ENCODE data around the gene CEP78.
"Not testable (repeated sequence)": the region's sequence is repeated elsewhere in the genome, so short reads cannot be mapped to it uniquely, and the experiment has no call there.

Gene CEP78

GRCh38 chr9:78238046-78239038, 2.5 kb downstream of the CEP78 start:
- no peak for DNase-seq

GRCh38 chr9:78239506-78239905, 3.6 kb downstream of the CEP78 start:
- no peak for DNase-seq

GRCh38 chr9:78242041-78242440, 6.2 kb downstream of the CEP78 start:
- DNase-seq: no peak

- no peak for DNase-seq
Observed at GRCh38 chr9:78243130-78243529, 7.3 kb downstream of the CEP78 start.

- no peak for DNase-seq
Observed at GRCh38 chr9:78245401-78245800, 9.5 kb downstream of the CEP78 start.

GRCh38 chr9:78248635-78249034, 12.8 kb downstream of the CEP78 start:
- DNase-seq: no peak

- DNase-seq: no peak
Observed at GRCh38 chr9:78249542-78249941, 13.7 kb downstream of the CEP78 start.

- no peak for DNase-seq
Observed at GRCh38 chr9:78252616-78253015, 16.7 kb downstream of the CEP78 start.

- DNase-seq: no peak
Observed at GRCh38 chr9:78253285-78253684, 17.4 kb downstream of the CEP78 start.

- peak; percentile 15 for DNase-seq
Observed at GRCh38 chr9:78261403-78262001, 25.6 kb downstream of the CEP78 start.

- DNase-seq: no peak
Observed at GRCh38 chr9:78262655-78263054, 26.8 kb downstream of the CEP78 start.

- no peak for DNase-seq
Observed at GRCh38 chr9:78267889-78268288, 32.0 kb downstream of the CEP78 start.

GRCh38 chr9:78269784-78270183, 33.9 kb downstream of the CEP78 start:
- DNase-seq: no peak

- DNase-seq: no peak
Observed at GRCh38 chr9:78272307-78272706, 36.4 kb downstream of the CEP78 start.

GRCh38 chr9:78273761-78274160, 37.9 kb downstream of the CEP78 start:
- DNase-seq: no peak

- no peak for DNase-seq
Observed at GRCh38 chr9:78278177-78278777, 42.4 kb downstream of the CEP78 start.

GRCh38 chr9:78278801-78279200, 42.9 kb downstream of the CEP78 start:
- no peak for DNase-seq

- DNase-seq: no peak
Observed at GRCh38 chr9:78280982-78281668, 45.2 kb downstream of the CEP78 start.

- not testable (repeated sequence) for DNase-seq
Observed at GRCh38 chr9:78284181-78284580, 48.3 kb downstream of the CEP78 start.

- no peak for DNase-seq
Observed at GRCh38 chr9:78286125-78286524, 50.2 kb downstream of the CEP78 start.

- DNase-seq: no peak
Observed at GRCh38 chr9:78286946-78287388, 51.1 kb downstream of the CEP78 start.

GRCh38 chr9:78288214-78288892, 52.5 kb downstream of the CEP78 start:
- no peak for DNase-seq
